Middle frontal gyrus (tissue), 1 donor: ENCODE data around the gene SYNCRIP.
"Not testable (repeated sequence)": the region's sequence is repeated elsewhere in the genome, so short reads cannot be mapped to it uniquely, and the experiment has no call there.

Experiments used
- DNase-seq: peaks from one replicate; pipeline ENCODE4 v3.0.0-alpha.2; 2015; ENCODE audit warnings: low spot score; ENCODE audit errors: extremely low spot score

Gene SYNCRIP

GRCh38 chr6:85594197-85594930 is 48.3 kb downstream of the SYNCRIP start:
- DNase-seq, result no peak

- DNase-seq, result peak; percentile 84
Observed at GRCh38 chr6:85593438-85594196, 49.1 kb downstream of the SYNCRIP start, which contains the start of gene SNX14. Gene SNX14, minus strand, starts transcription at chr6:85593858. Its CDS starts 140 bp downstream, at chr6:85593718.

- DNase-seq, result no peak
Observed at GRCh38 chr6:85592033-85592432, 50.7 kb downstream of the SYNCRIP start.

- no peak for DNase-seq
Observed at GRCh38 chr6:85591207-85591606, 51.5 kb downstream of the SYNCRIP start.

GRCh38 chr6:85585741-85586140 is 56.9 kb downstream of the SYNCRIP start:
- DNase-seq, result no peak

GRCh38 chr6:85582832-85583231 is 59.9 kb downstream of the SYNCRIP start:
- not testable (repeated sequence) for DNase-seq

- no peak for DNase-seq
Observed at GRCh38 chr6:85581572-85581971, 61.1 kb downstream of the SYNCRIP start.

- no peak for DNase-seq
Observed at GRCh38 chr6:85580878-85581267, 61.8 kb downstream of the SYNCRIP start.

- no peak for DNase-seq
Observed at GRCh38 chr6:85580118-85580877, 62.4 kb downstream of the SYNCRIP start.

GRCh38 chr6:85579581-85579980 is 63.1 kb downstream of the SYNCRIP start:
- DNase-seq, result no peak

GRCh38 chr6:85576476-85576875 is 66.2 kb downstream of the SYNCRIP start:
- no peak for DNase-seq

GRCh38 chr6:85574932-85575598 is 67.6 kb downstream of the SYNCRIP start:
- DNase-seq, result no peak

GRCh38 chr6:85569323-85569722 is 73.4 kb downstream of the SYNCRIP start:
- DNase-seq, result no peak

- DNase-seq, result no peak
Observed at GRCh38 chr6:85568411-85568810, 74.3 kb downstream of the SYNCRIP start.

GRCh38 chr6:85565736-85566135 is 77.0 kb downstream of the SYNCRIP start:
- no peak for DNase-seq

GRCh38 chr6:85564223-85564622 is 78.5 kb downstream of the SYNCRIP start:
- DNase-seq, result not testable (repeated sequence)
